Sigmoid colon (tissue), 7 donors: Measurements from ENCODE around the gene STXBP4. TPM values are rescaled to one million over a fixed set of nuclear protein-coding genes. Genes with fewer than 3 reads are reported as not detected.

Source experiments
- DNase-seq: peaks from one replicate; pipeline ENCODE4 v3.0.0-alpha.2; 2019
- H3K27ac ChIP-seq, 4 donors: fragments of 200-600 bp; sonication (generic); one replicate each; pipeline ENCODE4 v1.5.1; 2016 to 2019; ENCODE audit warnings: mild to moderate bottlenecking in 1 of 4
- H3K27me3 ChIP-seq, 3 donors: fragments of 200-600 bp; sonication (generic); one replicate each; pipeline ENCODE4 v1.5.1; 2019; ENCODE audit warnings: mild to moderate bottlenecking in 1 of 3
- H3K36me3 ChIP-seq, 4 donors: fragments of 200-600 bp; sonication (generic); one replicate each; pipeline ENCODE4 v1.5.1; 2016 to 2019
- H3K4me1 ChIP-seq, 4 donors: fragments of 200-600 bp; sonication (generic); one replicate each; pipeline ENCODE4 v1.5.1; 2017 to 2019
- H3K4me3 ChIP-seq, 4 donors: fragments of 200-600 bp; sonication (generic); one replicate each; pipeline ENCODE4 v1.5.1; 2017 to 2019; ENCODE audit warnings: mild to moderate bottlenecking in 2 of 4, moderate library complexity in 1 of 4
- H3K9me3 ChIP-seq, 4 donors: fragments of 200-600 bp in 3 of 4; sonication (generic) in 3 of 4; one replicate each; pipeline versions ENCODE4 v1.5.1 to v1.6.1; 2013 to 2019
- CTCF ChIP-seq, 4 experiments: fragments of 450-650 bp in 3 of 4; fragments of 200-600 bp in 1 of 4; IDR thresholded peaks; one replicate each; pipeline ENCODE4 v1.5.1; 2016 to 2019; ENCODE audit warnings: antibody characterized with exemption in 4 of 4, mild to moderate bottlenecking in 3 of 4, moderate library complexity in 2 of 4
- EP300 ChIP-seq, 4 donors: sonication (generic); formaldehyde crosslinking; IDR thresholded peaks; one replicate each; pipeline ENCODE4 v1.6.1; 2017; ENCODE audit warnings: antibody characterized with exemption in 4 of 4
- POLR2A ChIP-seq, 2 donors: fragments of 450-650 bp; IDR thresholded peaks; one replicate each; pipeline ENCODE4 v1.6.1; 2016; ENCODE audit warnings: antibody characterized with exemption in 2 of 2, mild to moderate bottlenecking in 2 of 2, moderate library complexity in 2 of 2
- POLR2AphosphoS5 ChIP-seq, 4 donors: sonication (generic); formaldehyde crosslinking; IDR thresholded peaks; one replicate each; pipeline ENCODE4 v1.6.1; 2017; ENCODE audit warnings: antibody characterized with exemption in 4 of 4
- WGBS, 2 donors: extraction: QIAGEN DNeasy Blood & Tissue Kit; methylation state at CpG; one replicate each; pipeline ENCODE4 v1.1.7; 2013; 5-methylcytosine and 5-hydroxymethylcytosine counted together
- intact Hi-C: fragments of 100-400 bp; cut with DNase I; formaldehyde crosslinking; loops from one replicate; pipeline ENCODE4 v1.15.1; 2023
- polyA plus RNA-seq, 3 donors: library from polyadenylated mRNA; stranded (reverse); fragments of 200-250 nt; gene quantifications; one replicate each; pipeline ENCODE4 v1.2.3, GENCODE V29; 2013
- total RNA-seq, 4 donors: library from RNA; depleted of rRNA; stranded (reverse); fragments of >200 nt; gene quantifications; one replicate each; pipeline ENCODE4 v1.1.0, GENCODE V29; 2016
- donor health status: healthy with polysubstance abuse.
- donor health status: Bipolar disorder and iron deficiency.
- donor health status: healthy.

STXBP4 gene
- total and polyA plus RNA-seq, 7 donors: under 0.01 to 25.2 (median 15.0) TPM

GRCh38 chr17:55004484-55004883, 35.9 kb downstream of the STXBP4 start:
- Histone ChIP-seq H3K9me3 (no peaks in the 10 kb centered on the region), H3K4me3 (no peak overlapping the region), H3K4me1 (no peaks in the 10 kb centered on the region), H3K27ac (no peak overlapping the region), H3K27me3 (no peaks in the 10 kb centered on the region), H3K36me3 (peaks cover 0 to 39% (median 0%) of the 10 kb centered on the region in 4 donors)
- 90 to 94% methylated on average over 5 of the region's 5 CpGs for WGBS, 2 donors
- no peak for TF ChIP-seq CTCF (IDR thresholded peaks at IDR 0.05)
- no peak for TF ChIP-seq POLR2AphosphoS5 (IDR thresholded peaks at IDR 0.05)
- TF ChIP-seq EP300 (IDR thresholded peaks at IDR 0.05): no peak
- no peak for TF ChIP-seq POLR2A (IDR thresholded peaks at IDR 0.05)
- no peak for DNase-seq
- intact Hi-C loops: no loop called here

GRCh38 chr17:55005520-55005919, 37.0 kb downstream of the STXBP4 start:
- Histone ChIP-seq H3K27ac (no peak overlapping the region), H3K4me3 (no peak overlapping the region), H3K36me3 (peaks cover 0 to 29% (median 0%) of the 10 kb centered on the region in 4 donors), H3K9me3 (no peaks in the 10 kb centered on the region), H3K27me3 (no peaks in the 10 kb centered on the region), H3K4me1 (no peaks in the 10 kb centered on the region)
- no peak for DNase-seq
- 93 to 95% methylated on average over 1 of the region's 1 CpG for WGBS, 2 donors
- no peak for TF ChIP-seq EP300 (IDR thresholded peaks at IDR 0.05)
- no peak for TF ChIP-seq POLR2AphosphoS5 (IDR thresholded peaks at IDR 0.05)
- peak in 1 of 4 experiments; percentile 6 for TF ChIP-seq CTCF (IDR thresholded peaks at IDR 0.05)
- no peak for TF ChIP-seq POLR2A (IDR thresholded peaks at IDR 0.05)
- intact Hi-C loops: no loop called here

GRCh38 chr17:55023626-55024025, 55.1 kb downstream of the STXBP4 start:
- no peak overlapping the region for H3K27ac ChIP-seq
- no peaks in the 10 kb centered on the region for H3K27me3 ChIP-seq
- TF ChIP-seq POLR2A (IDR thresholded peaks at IDR 0.05) (no peak), CTCF (IDR thresholded peaks at IDR 0.05) (no peak), POLR2AphosphoS5 (IDR thresholded peaks at IDR 0.05) (no peak), EP300 (IDR thresholded peaks at IDR 0.05) (no peak)
- 0% methylated on average over 1 of the region's 1 CpG for WGBS, 2 donors
- no peaks in the 10 kb centered on the region for H3K4me1 ChIP-seq
- intact Hi-C loops: no loop called here
- no peak for DNase-seq
- no peak overlapping the region for H3K4me3 ChIP-seq
- H3K9me3 ChIP-seq: no peaks in the 10 kb centered on the region
- H3K36me3 ChIP-seq: no peaks in the 10 kb centered on the region

GRCh38 chr17:55037828-55038227, 69.3 kb downstream of the STXBP4 start:
- Histone ChIP-seq H3K4me1 (no peaks in the 10 kb centered on the region), H3K4me3 (no peak overlapping the region), H3K36me3 (peaks cover 0 to under 1% (median 0%) of the 10 kb centered on the region in 4 donors), H3K9me3 (no peaks in the 10 kb centered on the region), H3K27ac (no peak overlapping the region), H3K27me3 (no peaks in the 10 kb centered on the region)
- no peak for DNase-seq
- WGBS, 2 donors: 0% methylated on average over 1 of the region's 1 CpG
- TF ChIP-seq POLR2AphosphoS5 (IDR thresholded peaks at IDR 0.05): no peak
- no peak for TF ChIP-seq CTCF (IDR thresholded peaks at IDR 0.05)
- TF ChIP-seq POLR2A (IDR thresholded peaks at IDR 0.05): no peak
- TF ChIP-seq EP300 (IDR thresholded peaks at IDR 0.05): no peak
- intact Hi-C loops: no loop called here

GRCh38 chr17:55038291-55038690, 69.7 kb downstream of the STXBP4 start:
- WGBS, 2 donors: 95 to 96% methylated on average over 1 of the region's 1 CpG
- no peaks in the 10 kb centered on the region for H3K27me3 ChIP-seq
- intact Hi-C loops: no loop called here
- H3K4me3 ChIP-seq: no peak overlapping the region
- no peak overlapping the region for H3K27ac ChIP-seq
- TF ChIP-seq CTCF (IDR thresholded peaks at IDR 0.05) (no peak), POLR2A (IDR thresholded peaks at IDR 0.05) (no peak), EP300 (IDR thresholded peaks at IDR 0.05) (no peak), POLR2AphosphoS5 (IDR thresholded peaks at IDR 0.05) (no peak)
- no peaks in the 10 kb centered on the region for H3K36me3 ChIP-seq
- no peaks in the 10 kb centered on the region for H3K9me3 ChIP-seq
- DNase-seq: no peak
- H3K4me1 ChIP-seq: no peaks in the 10 kb centered on the region
